GM10266 (cell line): ENCODE data around the gene CCDC61.

Experiments
- DNase-seq: peaks from one replicate; pipeline ENCODE4 v3.0.0; 2012; ENCODE audit errors: extremely low spot score
- TF ChIP-seq, protein P1 (sequence below): IDR thresholded peaks from 2 replicates; pipeline ENCODE4 v1.5.1; 2012; ENCODE audit warnings: mild to moderate bottlenecking, low read depth; ENCODE audit not compliant: control insufficient read depth, insufficient read depth; ENCODE audit errors: missing control alignments

CCDC61 gene

DNA sequence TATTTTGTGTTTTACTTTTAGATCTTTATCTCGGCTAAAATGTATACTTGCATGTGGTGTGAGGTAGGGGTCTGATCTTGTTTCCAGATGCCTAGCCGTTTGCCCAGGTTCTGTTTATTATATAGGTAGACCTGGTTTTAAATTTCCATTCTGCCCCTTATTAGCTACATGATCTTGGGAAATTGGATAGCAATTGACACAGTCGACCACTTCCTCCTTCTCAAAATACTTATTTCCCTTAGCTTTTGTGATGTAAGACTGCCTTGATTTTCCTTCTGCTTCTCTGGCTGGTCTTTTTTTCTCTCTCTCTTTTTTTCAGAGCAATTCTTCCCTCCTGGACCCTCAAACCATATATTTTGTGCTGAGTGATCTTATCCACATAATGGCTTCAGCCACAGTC is 30.6 kb downstream of the CCDC61 start:
- no peak for DNase-seq
- TF ChIP-seq, protein P1, sequence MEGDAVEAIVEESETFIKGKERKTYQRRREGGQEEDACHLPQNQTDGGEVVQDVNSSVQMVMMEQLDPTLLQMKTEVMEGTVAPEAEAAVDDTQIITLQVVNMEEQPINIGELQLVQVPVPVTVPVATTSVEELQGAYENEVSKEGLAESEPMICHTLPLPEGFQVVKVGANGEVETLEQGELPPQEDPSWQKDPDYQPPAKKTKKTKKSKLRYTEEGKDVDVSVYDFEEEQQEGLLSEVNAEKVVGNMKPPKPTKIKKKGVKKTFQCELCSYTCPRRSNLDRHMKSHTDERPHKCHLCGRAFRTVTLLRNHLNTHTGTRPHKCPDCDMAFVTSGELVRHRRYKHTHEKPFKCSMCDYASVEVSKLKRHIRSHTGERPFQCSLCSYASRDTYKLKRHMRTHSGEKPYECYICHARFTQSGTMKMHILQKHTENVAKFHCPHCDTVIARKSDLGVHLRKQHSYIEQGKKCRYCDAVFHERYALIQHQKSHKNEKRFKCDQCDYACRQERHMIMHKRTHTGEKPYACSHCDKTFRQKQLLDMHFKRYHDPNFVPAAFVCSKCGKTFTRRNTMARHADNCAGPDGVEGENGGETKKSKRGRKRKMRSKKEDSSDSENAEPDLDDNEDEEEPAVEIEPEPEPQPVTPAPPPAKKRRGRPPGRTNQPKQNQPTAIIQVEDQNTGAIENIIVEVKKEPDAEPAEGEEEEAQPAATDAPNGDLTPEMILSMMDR: no peak

- DNase-seq: no peak
- TF ChIP-seq, protein P1: no peak
Observed at GRCh38 chr19:46030812-46031550, 35.7 kb downstream of the CCDC61 start.

- DNase-seq: no peak
- TF ChIP-seq, protein P1: no peak
Observed at GRCh38 chr19:46031781-46032596, 36.7 kb downstream of the CCDC61 start.

- TF ChIP-seq, protein P1: no peak
- DNase-seq: no peak
Observed at GRCh38 chr19:46032597-46033025, 37.3 kb downstream of the CCDC61 start.

- TF ChIP-seq, protein P1: no peak
- DNase-seq: no peak
Observed at GRCh38 chr19:46033401-46033800, 38.1 kb downstream of the CCDC61 start.

DNA sequence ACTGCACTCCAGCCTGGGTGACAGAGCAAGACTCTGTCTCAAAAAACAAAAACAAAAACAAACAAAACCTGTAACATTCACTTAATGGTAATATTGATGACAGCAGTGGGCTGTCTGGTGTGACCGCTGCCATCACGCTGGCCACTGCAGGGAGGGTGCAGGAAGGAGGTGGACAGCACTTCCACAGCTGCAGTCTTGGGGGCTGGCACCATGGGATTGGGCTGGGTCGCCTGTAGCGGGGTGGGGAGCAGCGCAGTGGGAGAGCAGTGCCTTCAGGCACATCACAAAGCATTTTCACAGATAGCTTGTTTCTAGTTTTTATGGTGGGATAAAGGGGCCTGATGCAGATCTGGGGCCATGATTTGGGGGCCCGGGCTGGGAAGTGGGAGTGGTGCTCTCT is 40.3 kb downstream of the CCDC61 start:
- TF ChIP-seq, protein P1: no peak
- DNase-seq: no peak
